ENCODE results near the gene NT5C1A. TPM values are rescaled to one million over a fixed set of nuclear protein-coding genes. Genes with fewer than 3 reads are reported as not detected.
A peak's percentile ranks its signal among the peaks of the same experiment; 100 is the strongest.

Gene NT5C1A
- polyA plus RNA-seq (2012; ENCODE audit: insufficient read depth, insufficient read length) = not detected

DNA sequence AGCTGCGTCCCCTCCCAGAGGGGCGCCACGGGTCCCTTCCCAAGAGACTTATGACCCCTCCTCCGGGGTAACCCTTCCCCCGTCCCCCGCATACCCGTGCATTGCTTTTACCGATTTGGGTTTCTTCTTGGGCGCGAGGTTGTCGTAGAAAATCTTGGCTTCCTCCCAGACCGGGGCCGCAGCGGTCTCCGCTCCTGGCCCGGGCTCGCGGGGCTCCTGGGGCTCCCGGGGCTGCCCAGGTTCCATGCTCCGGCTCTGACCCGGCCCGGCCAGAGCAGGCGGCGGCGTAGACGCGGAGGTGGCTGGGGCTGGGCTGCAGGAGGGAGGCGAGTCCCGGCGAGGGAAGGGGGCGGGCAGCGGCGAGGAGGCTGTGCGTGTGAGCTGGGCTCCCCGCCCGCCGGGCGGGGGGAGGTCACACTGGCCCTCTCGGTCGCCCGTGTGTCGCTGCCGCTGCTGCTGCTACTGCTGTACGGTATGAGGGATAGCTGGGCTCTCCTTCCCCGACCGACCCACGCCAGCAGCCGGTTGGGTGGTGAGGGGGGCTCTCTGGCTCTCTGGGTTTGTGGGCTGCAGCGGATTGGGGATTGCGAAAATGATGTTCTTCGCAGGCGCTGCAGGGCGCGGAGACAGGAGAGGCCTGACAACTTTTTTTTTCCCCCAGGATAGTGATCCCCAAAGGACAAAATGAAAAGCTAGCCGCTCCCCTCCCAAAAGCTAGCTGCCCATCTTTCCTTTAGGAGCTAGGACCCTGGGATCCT, at the start of gene NT5C1A:
Gene NT5C1A (minus strand): TSS at position 315 of the 758 bp plus-strand sequence. CDS start 69 bp downstream, at position 246.
- peak within 1 kb of the TSS; percentile 27 for H3K4me3 ChIP-seq (ENCODE audit: low read length)

DNA sequence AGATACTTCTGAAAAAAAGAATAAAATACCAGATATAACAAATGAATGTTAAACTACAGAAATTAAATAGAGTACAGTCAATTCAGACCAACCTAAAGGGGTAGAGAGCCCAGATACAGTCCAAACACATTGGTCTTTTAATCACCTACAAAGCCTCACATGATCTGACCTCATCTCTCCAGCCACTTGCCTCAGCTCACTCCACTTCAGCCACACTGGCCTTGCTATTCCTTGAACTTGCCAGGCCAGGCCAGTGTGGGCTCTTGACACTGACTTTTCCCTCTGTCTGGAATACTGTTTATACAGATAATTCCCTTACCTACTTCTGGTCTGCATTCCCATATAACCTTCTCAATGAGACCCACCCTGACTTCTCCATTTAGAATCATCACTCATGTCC, 49.8 kb upstream of the NT5C1A start:
- no peak overlapping the region for H3K4me3 ChIP-seq (ENCODE audit: low read length)
- DNase-seq (ENCODE audit: low read depth, low spot score) = no peak

More for the DNA sequence above, at the start of gene NT5C1A:
- DNase-seq (ENCODE audit: low read depth, low spot score) = no peak

DNA sequence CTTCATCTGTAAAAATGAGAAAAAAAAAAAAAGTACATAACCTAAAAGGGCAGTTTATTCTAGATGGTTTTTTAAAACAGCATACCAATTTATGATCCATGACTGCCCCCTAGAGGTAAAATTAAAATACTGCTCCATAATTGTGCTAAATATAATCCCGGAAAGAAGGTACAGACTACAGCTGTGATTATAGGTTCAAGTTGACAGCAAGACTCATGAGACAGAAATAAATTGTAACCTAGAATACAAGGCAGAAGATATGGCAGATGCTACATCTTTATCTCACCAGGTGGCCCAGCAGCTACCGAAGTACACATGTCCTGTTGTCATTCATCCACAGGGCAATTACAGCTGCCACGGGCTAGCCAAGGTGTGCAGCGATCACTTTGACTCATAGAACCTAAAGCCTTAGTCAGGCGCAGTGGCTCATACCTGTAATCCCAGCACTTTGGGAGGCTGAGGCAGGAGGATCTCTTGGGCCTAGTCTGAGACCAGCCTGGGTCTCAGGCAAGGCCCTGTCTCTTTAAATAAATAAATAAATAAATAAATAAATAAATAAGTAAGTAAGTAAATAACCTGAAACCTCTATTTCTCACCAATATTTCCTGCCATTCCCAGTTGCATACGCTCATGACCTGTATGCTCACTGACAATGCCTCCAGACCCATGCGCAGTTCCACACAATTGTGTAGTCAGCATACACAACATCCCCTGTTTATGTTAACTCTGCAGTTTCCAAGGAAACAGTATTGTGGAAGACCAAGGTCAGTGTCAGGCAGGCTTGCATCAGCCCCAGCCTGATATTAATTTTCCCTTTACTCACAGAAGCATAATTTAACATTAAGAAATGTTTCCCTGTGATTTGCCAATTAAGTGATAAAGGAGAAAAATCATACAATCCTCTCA, 48.4 kb upstream of the NT5C1A start:
- DNase-seq (ENCODE audit: low read depth, low spot score) = peak; percentile 73
- no peak overlapping the region for H3K4me3 ChIP-seq (ENCODE audit: low read length)

DNA sequence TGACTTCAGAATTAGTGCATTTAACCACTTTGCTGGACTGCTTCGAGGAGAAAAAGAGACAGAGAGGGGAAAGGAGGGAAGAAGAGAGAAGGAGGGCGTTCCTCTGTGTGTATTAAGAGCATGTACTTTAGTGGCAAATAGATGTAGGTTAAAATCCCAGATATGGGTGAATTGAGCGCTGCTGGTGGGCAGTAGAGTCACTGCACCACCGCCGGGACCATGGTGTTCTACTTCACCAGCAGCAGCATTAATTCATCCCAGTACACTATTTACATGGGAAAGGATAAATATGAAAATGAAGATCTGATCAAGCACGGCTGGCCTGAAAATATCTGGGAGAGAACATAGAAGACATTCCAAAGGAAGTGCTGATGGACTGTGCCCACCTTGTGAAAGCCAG, 45.9 kb upstream of the NT5C1A start:
- no peak for DNase-seq (ENCODE audit: low read depth, low spot score)
- H3K4me3 ChIP-seq (ENCODE audit: low read length) = no peak overlapping the region

DNA sequence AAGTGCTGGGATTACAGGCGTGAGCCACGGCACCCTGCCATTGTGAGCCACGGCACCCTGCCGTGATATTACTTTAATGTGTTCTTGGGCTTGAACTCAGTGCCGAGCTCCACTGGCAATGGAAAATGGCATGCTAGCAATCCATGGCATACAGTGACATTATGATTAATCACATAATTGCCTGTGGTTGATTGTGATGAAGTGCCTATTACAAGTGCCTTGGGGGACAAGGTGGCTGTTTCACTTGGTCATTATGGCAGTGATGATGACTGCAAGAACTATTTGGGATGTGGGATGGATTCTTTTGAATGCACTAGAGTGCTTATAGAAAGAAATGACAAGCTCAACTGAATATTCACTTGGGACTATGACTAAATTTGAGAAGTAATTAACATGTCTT, 41.6 kb upstream of the NT5C1A start:
- DNase-seq (ENCODE audit: low read depth, low spot score) = no peak
- no peak overlapping the region for H3K4me3 ChIP-seq (ENCODE audit: low read length)

DNA sequence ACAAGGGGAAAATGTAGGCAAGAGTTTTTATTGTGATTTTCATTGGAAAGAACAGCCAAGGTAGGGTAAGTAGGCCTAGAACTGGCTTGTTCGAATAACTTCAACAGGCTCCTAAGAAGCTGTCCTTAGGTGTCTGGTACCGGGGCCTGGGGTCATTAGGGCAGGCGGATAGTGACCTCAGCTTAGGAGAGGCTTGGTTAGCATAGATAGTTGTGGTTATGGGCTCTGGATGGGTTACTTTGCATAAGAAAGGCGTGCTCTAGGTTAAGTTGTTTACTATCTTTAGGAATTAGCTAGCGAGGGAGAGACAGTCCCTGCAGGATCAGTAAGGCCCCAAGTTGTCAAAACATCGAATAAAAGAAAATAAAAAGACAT, 40.0 kb upstream of the NT5C1A start:
- no peak overlapping the region for H3K4me3 ChIP-seq (ENCODE audit: low read length)
- no peak for DNase-seq (ENCODE audit: low read depth, low spot score)

DNA sequence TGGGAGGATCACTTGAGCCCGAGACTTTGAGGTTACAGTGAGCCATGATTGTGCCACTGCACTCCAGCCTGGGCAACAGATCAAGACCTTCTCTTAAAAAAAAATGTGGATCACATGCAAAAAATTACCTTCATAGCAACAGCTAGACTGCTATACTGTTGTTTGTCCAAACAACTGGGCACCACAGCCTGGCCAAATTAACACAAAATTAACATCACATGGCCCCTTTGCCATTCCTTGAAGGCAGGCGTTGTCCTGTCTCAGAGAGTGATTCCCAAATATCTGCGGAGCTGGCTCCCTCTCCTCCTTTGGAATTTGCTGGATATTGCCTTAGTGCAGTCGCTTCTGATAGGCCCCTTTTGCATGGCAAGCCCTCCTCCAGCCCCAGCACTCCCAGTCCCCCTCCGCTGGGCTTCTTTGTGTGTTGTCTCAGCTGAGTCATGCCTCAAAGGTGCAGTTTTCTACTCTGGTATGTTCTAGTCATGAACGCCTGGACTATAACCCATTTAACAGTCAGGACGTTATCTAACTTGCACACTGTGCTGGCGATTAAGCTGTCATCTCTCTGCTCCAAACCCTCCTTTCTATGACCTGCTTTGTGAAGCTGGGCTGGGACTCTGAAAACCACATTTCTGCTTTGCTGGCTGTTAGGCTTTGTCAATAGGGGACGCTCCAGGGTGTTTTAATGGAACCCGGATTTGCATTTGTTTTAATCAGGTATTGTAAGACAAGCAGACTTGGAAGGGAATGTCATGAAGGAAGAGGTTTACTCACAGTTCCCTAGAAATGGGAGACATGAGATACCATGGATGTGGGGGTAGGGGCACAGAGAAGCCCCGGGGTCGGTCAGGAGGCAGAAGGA, 39.4 kb upstream of the NT5C1A start:
- no peak overlapping the region for H3K4me3 ChIP-seq (ENCODE audit: low read length)
- DNase-seq (ENCODE audit: low read depth, low spot score) = no peak

DNA sequence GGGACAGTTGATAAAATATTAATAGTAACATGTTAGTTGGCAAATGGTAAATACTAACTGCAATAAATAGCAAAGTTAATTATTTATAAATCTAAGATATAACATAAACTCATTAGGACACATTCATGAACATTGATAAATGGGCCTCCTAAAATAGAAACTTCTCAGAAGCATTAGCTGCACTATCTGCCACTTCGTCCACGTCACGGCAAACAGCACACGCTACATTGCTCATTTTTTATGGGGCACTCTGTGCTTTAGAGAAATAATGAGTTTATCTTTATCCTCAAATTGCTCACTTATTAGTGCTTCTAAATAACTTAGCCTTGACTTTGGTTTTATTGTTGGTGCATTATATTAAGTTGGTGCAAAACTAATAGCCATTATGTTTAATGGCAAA, 35.6 kb upstream of the NT5C1A start:
- H3K4me3 ChIP-seq (ENCODE audit: low read length) = no peak overlapping the region
- DNase-seq (ENCODE audit: low read depth, low spot score) = no peak

DNA sequence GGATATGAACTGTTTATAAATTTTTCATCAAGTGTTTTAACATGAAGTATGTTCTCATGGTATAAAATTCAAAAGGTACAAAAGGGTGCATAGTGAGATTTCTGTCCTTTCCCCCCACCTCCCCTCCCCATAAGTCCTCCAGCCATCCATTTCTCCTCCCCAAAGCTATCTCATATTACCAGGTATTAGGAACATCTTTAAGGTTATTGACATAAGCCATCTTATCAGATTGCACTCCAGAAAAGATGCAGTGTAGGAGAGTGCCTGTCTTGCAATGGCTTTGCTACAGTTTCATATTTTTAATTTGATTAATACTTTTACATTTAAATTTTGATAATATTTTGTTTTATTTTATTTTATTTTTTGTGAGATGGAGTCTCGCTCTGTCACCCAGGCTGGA, 32.9 kb upstream of the NT5C1A start:
- no peak for DNase-seq (ENCODE audit: low read depth, low spot score)
- H3K4me3 ChIP-seq (ENCODE audit: low read length) = no peak overlapping the region

DNA sequence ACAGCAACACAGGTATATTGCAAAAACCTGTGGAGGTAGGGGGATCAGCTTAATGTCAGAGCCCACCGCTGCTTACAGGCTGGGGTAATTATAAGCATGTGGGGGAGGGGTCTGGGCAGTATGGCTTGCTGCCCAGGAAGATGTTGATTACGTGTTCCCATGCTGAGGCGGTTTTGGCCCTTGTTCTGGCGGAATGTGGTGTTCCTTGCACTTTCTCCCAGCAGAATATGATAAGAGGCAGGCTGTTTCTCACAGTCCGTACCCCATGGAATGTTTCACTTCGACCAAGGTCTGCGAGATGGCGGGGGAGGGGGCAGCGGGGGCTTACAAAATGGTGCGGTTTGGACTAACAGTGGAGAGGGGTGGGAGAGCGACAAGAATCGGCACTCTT, 29.1 kb upstream of the NT5C1A start:
- no peak for DNase-seq (ENCODE audit: low read depth, low spot score)
- H3K4me3 ChIP-seq (ENCODE audit: low read length) = no peak overlapping the region

DNA sequence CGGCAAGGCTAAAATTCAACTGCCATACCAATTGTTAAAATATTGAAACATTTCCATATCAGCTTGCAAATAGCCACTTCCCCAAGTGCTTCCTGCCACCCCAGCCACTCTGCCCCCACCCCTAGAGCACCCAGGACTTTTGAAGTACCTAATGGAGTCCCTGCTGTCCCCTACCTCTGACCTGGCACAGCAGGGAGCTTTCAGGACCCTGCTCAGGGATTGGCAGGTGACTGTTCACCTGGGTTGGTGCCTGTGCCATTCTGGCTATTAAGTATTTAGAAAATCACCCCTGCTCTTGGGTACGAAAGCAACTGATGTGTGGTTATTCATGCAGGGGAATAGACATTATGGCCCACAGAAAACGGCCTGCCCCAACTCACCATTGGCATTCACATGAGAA, 28.4 kb upstream of the NT5C1A start:
- H3K4me3 ChIP-seq (ENCODE audit: low read length) = no peak overlapping the region
- no peak for DNase-seq (ENCODE audit: low read depth, low spot score)

DNA sequence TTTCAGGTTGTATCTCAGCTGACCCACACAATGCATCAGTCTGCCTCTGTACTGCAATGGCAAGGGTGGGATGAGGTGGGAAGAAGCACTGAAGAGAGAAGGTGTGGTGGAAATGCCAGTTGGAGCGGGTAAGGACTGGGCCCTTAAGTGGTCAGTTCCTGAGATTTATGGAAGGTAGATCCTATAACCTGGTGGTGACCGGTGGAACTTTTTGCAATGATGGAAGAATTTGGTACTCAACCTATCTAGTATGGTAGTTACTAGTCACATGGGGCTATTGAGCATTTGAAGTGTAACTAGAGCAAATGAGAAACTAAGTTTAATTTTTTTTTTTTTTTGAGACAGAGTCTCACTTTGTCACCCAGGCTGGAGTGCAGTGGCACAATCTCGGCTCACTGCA, 27.5 kb upstream of the NT5C1A start:
- no peak overlapping the region for H3K4me3 ChIP-seq (ENCODE audit: low read length)
- DNase-seq (ENCODE audit: low read depth, low spot score) = no peak

DNA sequence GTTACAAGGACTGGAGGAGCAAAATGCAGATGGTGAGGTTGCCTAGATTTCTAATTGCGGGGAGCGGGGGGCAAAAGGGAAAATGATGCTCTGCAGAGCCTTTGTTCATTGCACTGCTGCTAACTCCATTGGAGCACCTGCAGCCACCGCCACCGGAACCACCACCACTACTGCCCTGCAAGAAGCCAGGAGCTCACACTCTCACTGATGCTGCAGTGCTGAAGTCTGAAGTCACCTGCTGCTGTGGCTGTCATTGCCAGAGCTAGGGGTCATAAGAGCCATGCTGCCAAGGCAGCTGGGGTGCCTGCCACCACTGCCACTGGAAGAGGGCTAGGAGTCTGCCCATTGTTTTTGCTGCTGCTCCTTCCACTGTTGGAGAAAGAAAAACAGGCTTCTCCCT, 26.7 kb upstream of the NT5C1A start:
- no peak overlapping the region for H3K4me3 ChIP-seq (ENCODE audit: low read length)
- DNase-seq (ENCODE audit: low read depth, low spot score) = no peak

DNA sequence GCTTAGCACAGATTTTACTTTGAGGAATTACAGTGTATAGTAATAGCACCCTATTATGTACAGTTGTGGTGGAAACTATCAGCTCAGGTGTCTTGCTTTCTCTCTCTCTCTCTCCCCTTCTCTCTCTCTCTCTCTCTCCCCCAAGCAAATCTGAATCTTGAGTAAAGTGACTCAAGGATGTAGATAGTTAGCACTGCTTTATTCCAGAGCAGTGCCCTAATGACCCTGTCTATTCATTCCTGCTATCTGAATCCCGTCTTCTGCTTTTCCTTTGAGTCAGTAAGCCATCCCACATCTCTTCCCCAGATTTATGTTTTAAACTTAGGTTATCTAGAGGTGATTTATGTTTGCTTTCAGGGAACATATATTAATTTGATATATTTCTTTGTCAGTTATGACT, 24.5 kb upstream of the NT5C1A start:
- no peak overlapping the region for H3K4me3 ChIP-seq (ENCODE audit: low read length)
- DNase-seq (ENCODE audit: low read depth, low spot score) = no peak

DNA sequence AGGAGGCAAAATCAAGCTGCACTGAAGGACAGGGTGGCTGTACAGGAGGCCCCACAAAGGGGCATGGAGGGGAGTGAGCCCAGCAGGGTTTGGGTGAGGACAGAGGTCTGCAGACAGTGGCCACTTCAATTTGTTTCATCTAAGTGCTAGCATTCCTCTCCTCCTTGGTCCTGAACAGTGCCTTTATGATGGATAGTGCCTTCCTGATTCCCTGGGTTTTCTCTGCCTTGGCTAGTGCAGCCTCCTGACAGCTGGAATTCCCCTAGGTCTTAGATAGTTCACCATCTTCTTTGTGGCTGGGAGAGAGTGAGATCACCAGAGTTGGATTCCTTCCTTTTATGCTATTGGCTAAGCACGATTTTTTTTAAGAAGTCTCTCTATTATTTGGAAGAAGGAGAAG, 23.1 kb upstream of the NT5C1A start:
- no peak for DNase-seq (ENCODE audit: low read depth, low spot score)
- H3K4me3 ChIP-seq (ENCODE audit: low read length) = no peak overlapping the region

DNA sequence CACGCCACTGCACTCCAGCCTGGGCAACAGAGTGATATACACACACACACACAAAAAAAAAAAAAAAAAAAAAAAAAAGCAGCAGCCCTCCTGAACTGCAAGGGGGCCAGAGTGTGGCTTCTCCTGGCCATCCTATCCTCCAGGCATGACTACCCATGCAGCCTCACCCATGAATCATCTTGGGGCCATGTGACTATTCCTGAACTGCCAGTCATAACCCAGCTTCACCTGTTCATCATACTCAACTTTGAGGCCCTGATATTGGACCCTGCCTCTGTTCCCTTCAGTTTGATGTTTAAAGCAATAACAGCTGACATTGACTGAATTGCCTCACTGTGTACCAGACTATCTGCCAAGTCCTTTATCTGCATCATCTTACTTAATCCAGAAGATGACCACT, 22.1 kb upstream of the NT5C1A start:
- no peak overlapping the region for H3K4me3 ChIP-seq (ENCODE audit: low read length)
- DNase-seq (ENCODE audit: low read depth, low spot score) = no peak

DNA sequence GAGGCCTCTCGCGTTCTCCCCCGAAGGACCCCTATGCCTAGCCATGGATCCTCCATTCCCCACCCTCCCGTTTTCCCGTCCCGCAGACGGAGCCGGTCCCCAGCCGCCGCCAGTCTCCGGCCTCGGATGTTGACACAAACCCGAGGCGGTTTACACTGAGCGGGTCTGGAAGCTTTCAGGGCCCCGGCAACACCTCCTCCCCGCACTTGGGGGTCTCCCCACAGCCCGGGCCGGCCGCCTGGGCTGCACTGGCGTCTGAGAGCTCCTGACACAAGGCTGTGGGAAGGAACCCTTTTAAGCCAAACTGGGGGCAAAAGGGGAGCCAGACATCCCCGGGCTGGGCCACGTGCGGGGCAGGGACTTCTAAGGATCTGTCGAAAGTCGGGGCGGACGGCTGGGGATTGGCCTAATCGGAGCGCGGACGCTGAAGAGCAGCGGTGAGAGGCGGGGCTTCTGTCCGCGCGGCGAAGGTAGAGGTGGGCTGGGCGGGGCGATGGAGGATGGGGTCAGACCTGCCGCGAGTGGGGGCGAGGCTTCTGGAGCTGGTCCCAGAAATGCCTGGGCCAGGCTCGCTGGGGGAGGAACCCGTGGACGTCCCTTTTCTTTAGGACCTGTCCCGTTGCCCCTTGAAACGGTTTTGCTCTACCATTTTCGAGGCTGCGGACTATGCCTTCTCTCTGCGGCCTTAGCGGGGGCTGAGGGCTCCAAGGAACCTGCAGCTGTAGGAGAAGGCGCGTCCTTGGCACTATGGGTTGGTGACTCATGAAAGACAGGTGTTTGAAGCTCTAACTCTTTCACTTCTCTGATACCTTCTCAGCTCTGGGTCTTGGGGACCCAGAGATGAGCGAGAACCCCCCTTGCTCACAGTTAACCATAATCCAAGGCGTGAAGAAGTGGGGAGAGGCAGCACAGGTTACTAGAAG, 20.5 kb upstream of the NT5C1A start:
- DNase-seq (ENCODE audit: low read depth, low spot score) = no peak
- no peak overlapping the region for H3K4me3 ChIP-seq (ENCODE audit: low read length)

DNA sequence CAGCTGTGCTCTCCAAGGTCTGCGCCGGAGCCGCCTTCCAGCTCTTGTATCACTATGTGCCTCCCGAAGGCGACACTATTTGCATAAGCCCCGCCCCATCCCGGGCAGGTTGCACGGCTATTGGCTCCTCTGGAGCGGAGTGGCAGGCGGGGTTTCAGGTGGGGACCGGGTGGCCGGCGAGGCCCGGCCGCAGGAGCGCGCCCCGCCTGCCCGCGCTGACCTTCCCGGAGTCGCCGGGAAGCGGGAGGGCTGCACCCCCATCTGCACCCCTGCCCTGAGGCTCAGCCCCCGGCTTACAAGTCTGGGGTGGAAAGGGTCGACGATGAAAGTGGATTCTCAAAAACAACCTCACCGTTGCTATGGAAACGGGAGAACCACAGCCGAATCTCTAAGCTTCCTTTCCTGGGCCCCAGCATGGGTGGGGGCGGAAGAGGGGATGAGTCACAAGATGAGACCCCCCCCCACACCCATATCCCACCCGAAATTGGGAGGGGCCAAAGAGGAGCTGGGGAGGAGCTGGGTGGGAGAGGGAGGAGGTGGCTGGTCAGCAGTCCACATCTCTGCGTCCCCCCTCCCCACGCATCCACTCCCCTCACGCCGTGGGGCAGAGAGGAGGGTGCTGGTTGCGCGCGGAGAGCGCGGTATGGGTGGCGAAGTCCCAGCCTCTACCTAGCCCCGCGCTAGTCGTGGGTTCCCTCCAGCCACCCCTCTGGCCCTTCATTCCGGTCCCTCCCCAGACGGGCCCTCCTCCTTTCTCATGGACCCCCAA, 19.7 kb upstream of the NT5C1A start, which contains the start of gene HPCAL4:
Gene HPCAL4 (minus strand): TSS at position 51 of the 769 bp plus-strand sequence. CDS start 6,830 bp downstream, outside the sequence.
- peak; percentile 70 for DNase-seq (ENCODE audit: low read depth, low spot score)
- H3K4me3 ChIP-seq (ENCODE audit: low read length) = peak within 1 kb of the TSS; percentile 38
